Stimulated activated CD4-positive, alpha-beta T cell treated with anti-CD3 and anti-CD28 coated beads, Interleukin-1b, Interleukin-23, amount 100 ng/mL, for 1 hour (primary cell): ENCODE results near the gene CTNNA2.

Experiments
- DNase-seq, 2 donors: peaks; one replicate each; pipeline ENCODE4 v3.0.0-alpha.2; 2020; ENCODE audit warnings: low read depth in 2 of 2

Gene CTNNA2

GRCh38 chr2:79981316-79981715, 468.5 kb downstream of the CTNNA2 start:
- DNase-seq = no peak

GRCh38 chr2:79982445-79982844, 469.6 kb downstream of the CTNNA2 start:
- DNase-seq = no peak

- DNase-seq = no peak
Measured at GRCh38 chr2:79984476-79984875, 471.6 kb downstream of the CTNNA2 start.

GRCh38 chr2:79985145-79985544, 472.3 kb downstream of the CTNNA2 start:
- no peak for DNase-seq

- no peak for DNase-seq
Measured at GRCh38 chr2:79985571-79985970, 472.7 kb downstream of the CTNNA2 start.

GRCh38 chr2:79993144-79993543, 480.3 kb downstream of the CTNNA2 start:
- no peak for DNase-seq

GRCh38 chr2:79994161-79994560, 481.3 kb downstream of the CTNNA2 start:
- no peak for DNase-seq

GRCh38 chr2:79994965-79995364, 482.1 kb downstream of the CTNNA2 start:
- no peak for DNase-seq

- DNase-seq = no peak
Measured at GRCh38 chr2:79996709-79997108, 483.9 kb downstream of the CTNNA2 start.

- no peak for DNase-seq
Measured at GRCh38 chr2:80001701-80002101, 488.9 kb downstream of the CTNNA2 start.

- DNase-seq = no peak
Measured at GRCh38 chr2:80002112-80002511, 489.3 kb downstream of the CTNNA2 start.

GRCh38 chr2:80002568-80003157, 489.8 kb downstream of the CTNNA2 start:
- no peak for DNase-seq

- no peak for DNase-seq
Measured at GRCh38 chr2:80007777-80008503, 495.1 kb downstream of the CTNNA2 start.

- no peak for DNase-seq
Measured at GRCh38 chr2:80008596-80008995, 495.7 kb downstream of the CTNNA2 start.

- no peak for DNase-seq
Measured at GRCh38 chr2:80009211-80009610, 496.4 kb downstream of the CTNNA2 start.

- DNase-seq = no peak
Measured at GRCh38 chr2:80012061-80012460, 499.2 kb downstream of the CTNNA2 start.

- DNase-seq = no peak
Measured at GRCh38 chr2:80014637-80015036, 501.8 kb downstream of the CTNNA2 start.

- DNase-seq = no peak
Measured at GRCh38 chr2:80016171-80016570, 503.3 kb downstream of the CTNNA2 start.

GRCh38 chr2:80019571-80020460, 507.0 kb downstream of the CTNNA2 start:
- no peak for DNase-seq

GRCh38 chr2:80022018-80022417, 509.2 kb downstream of the CTNNA2 start:
- no peak for DNase-seq

GRCh38 chr2:80026040-80026729, 513.3 kb downstream of the CTNNA2 start:
- DNase-seq = no peak

GRCh38 chr2:80028051-80028450, 515.2 kb downstream of the CTNNA2 start:
- no peak for DNase-seq
